ENCODE data around the gene ANKZF1.
"Not testable (repeated sequence)": the region's sequence is repeated elsewhere in the genome, so short reads cannot be mapped to it uniquely, and the experiment has no call there.

Gene ANKZF1

DNA sequence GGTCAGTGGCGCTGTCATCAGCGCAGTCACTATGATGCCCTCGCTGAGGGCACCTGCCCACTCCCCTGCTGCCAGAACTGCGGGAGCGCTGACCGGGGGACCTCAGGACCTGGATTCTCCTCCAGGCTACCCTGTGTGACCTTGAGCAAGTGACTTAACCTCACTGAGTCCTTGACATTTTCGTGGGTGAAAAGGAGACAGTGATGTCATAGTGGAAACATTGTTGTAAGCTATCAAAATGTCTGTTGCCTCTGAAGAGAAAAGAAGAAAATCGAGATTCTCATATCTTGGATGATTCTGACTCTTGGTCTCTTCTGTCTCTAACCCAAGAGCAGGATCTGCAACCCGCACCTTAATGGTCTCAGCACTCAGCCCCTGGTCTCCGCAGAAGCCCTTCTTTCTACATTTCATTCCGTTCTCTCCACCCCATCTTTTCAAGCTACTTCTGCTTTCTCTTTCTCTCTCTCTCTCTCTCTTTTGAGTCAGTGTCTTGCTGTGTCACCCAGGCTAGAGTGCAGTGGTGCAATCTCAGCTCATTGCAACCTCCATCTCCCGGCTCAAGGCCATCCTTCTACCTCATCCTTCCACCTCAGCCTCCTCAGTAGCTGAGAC is 25.1 kb downstream of the ANKZF1 start:
- peak; percentile 19 to 43 for DNase-seq

DNA sequence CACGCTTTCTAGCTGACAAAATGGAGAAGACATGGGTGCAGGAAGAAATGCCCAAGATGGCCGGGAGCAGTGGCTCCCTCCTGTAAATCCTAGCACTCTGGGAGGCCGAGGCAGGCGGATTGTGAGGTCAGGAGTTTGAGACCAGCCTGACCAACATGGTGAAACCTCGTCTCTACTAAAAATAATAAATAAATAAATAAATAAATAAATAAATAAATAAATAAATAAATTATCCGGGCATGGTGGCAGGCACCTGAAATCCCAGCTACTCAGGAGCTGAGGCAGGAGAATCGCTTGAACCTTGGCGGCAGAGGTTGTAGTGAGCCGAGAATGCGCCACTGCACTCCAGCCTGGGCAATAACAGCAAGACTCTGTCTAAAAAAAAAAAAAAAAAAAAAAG is 29.3 kb downstream of the ANKZF1 start:
- not testable (repeated sequence) for DNase-seq

DNA sequence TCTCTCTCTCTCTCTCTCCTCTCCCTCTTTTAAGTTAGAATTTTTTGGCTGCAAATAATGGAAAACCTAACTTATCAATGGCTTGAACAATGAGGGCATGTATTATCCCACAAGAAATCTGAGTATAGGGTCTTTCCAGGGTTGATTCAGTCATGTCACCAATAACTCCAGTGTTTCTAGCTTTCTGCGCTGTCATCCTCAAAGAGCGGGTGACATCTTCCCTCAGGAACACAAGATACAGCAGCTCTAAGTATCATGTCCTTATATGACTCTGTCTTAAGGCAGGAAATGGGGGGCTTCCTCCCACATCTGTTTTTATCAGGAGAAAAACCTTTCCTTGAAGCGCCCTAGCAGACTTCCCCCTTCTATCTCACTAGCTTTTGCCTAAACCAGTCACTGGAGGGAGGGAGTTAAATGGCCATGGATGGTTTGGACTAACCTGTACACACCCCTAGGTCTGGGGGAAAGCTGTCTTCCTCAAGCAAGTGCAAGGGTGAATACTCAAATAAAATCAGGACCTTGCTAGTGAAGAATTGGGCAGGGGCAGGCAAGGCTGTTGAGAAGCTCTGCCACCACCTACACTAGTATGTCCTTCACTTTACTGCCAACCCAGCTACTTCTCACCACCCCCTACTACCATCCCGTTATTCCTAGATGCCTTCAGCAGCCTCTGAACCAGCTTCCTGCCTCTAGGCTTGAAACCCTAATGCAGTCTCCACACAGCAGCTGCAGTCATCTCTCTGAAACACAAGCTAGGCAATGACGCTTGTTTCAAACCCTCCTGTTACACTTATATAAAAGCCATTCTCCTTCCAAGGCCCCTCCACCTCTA is 31.6 kb downstream of the ANKZF1 start:
- no peak for DNase-seq

DNA sequence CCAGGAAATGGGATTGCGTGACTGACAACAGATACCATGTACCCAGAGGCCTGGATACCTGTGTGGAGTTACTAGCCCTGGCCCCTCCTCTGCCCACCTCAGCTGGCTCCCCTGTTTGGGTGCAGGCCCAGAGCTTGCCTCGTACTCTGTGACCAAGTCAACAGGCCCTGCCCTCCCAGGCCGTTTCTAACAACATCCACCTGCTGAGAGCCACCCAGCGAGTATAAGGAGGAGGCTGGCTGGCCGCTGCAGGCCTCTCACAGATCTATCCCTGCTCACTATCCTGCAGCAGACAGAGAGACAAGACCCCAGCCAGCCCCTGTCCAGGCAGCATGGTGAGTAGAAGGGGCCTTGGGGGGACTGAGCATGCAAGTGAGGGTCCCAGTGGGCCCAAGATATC is 36.6 kb downstream of the ANKZF1 start:
- no peak for DNase-seq

DNA sequence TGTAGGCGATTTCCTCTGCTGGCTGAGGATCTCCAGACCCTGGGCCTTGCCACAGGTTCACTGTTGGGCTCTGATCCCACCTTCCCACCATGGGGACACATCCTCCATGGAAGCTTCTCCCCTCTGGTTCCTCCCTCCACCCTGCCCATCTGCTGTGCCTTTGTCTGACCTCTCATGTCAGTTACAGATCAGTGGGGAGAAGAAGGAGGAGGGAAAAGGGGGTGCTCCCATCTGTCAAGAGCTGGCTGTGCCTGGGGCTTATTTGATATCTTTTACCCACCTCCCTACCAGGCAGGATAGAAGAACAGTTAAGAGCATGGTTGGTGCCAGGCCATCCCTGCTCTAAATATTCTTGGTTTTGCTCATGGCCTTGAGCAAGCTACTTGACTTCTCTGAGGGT is 37.3 kb downstream of the ANKZF1 start:
- no peak for DNase-seq

DNA sequence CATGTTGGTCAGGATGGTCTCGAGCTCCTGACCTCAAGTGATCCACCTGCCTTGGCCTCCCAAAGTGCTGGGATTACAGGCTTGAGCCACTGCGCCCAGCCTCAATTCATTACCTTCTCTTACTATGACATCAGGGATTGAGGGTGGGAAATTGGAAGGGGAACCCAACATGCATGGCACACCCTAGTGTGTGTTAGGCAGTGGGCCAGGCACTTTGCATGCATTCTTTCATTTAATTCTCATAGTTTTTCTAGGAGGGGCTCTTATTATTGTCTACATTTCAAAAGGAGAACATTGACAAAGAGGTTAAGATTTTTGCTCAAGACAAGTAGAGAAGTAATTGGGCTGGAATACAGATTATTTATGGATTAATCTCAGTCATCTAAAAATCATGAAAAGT is 38.7 kb downstream of the ANKZF1 start:
- no peak for DNase-seq

DNA sequence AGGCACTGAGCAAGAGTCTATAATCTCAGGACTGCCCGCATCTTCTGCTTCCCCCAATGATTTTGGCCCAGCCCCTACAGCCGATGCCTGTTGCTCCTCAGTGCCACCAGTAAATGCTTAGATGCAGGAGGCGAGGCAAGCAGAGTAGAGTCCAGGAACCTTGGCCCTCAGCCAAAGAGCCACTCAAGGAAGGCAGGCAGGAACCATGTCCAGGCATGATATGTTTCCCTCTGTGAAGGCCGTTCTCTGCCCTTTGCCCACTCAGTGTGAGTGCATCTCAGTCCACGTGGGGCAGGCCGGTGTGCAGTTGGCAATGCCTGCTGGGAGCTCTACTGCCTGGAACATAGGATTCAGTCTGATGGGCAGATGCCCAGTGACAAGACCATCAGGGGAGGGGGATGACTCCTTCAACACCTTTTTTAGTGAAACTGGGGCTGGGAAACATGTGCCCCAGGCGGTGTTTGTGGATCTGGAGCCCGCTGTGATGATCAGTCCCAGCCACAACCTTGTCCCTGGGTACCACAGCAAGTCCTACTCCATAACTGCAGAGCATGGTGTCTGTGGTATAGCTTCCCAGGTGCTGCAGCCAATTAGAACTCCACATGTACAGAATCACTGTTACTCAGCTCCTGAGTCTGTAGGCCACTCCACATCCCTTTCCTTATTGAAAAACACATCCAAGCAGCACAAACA is 39.9 kb downstream of the ANKZF1 start:
- no peak for DNase-seq

- no peak for DNase-seq
Measured at GRCh38 chr2:219270055-219270372, 40.4 kb downstream of the ANKZF1 start.

DNA sequence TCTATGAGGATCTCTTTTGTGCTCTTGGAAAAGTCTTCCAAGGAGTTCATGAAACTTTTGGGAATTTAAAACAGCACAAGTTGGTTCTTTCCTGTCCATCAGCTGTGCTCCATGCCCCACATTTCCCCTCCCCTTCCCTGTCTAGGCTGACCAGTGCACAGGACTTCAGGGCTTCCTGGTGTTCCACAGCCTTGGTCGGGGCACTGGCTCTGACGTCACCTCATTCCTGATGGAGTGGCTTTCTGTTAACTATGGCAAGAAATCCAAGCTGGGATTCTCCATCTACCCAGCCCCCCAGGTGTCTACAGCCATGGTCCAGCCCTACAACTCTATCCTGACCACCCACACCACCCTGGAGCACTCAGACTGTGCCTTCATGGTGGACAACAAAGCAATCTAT is 41.4 kb downstream of the ANKZF1 start:
- DNase-seq, result no peak

DNA sequence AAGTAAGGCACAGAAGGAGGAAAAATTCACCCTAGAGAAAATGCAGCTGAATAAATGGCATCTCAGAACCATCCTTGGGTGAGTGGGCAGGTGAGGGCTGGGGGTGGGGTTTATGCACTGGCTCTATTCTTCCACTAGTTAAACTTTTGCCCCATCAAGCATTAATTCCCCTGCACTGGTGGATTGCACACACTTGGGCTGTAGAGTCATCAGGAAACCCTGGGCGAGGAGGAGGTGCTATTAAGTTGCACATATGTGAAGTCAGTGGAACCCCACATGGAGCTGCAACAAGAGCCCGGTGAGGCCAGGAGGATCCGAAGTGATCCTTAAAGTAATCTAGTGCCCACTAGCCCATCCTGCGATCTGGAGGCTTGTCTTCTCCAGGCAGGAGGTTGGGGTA is 42.8 kb downstream of the ANKZF1 start:
- DNase-seq, result no peak

- no peak for DNase-seq
Measured at GRCh38 chr2:219272995-219273394, 43.4 kb downstream of the ANKZF1 start.

- no peak for DNase-seq
Measured at GRCh38 chr2:219273937-219274336, 44.3 kb downstream of the ANKZF1 start.

DNA sequence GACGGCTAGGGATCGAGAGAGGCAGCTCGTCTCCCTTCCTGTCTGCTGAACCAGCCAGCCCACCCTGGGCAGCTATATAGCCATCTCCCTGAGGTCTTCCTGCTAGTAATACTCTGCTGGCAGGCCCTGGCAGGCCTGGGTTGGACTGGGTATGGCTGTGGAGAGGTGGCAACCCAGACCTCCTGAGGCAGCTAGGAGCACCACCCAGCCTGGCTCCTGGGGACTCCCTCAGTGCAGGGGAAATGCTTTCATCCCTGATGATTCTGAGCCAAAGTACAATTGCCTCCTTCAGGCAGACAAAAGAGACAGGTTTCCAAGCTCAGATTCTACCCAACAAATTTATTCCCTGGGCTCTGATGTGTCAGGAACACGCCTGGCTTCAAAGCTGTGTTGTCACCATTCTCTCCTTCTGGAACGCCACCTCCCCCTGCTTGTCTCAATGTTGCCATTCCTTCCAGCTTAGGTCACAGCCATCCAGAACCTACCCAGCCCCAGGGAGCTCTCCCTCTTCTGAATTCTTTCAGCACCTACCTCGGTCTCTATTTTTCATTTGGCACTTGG is 44.8 kb downstream of the ANKZF1 start:
- DNase-seq, result no peak

GRCh38 chr2:219277703-219278654 is 48.4 kb downstream of the ANKZF1 start:
- DNase-seq, result peak; percentile 64 to 68

GRCh38 chr2:219278655-219279150 is 49.1 kb downstream of the ANKZF1 start:
- DNase-seq, result no peak

DNA sequence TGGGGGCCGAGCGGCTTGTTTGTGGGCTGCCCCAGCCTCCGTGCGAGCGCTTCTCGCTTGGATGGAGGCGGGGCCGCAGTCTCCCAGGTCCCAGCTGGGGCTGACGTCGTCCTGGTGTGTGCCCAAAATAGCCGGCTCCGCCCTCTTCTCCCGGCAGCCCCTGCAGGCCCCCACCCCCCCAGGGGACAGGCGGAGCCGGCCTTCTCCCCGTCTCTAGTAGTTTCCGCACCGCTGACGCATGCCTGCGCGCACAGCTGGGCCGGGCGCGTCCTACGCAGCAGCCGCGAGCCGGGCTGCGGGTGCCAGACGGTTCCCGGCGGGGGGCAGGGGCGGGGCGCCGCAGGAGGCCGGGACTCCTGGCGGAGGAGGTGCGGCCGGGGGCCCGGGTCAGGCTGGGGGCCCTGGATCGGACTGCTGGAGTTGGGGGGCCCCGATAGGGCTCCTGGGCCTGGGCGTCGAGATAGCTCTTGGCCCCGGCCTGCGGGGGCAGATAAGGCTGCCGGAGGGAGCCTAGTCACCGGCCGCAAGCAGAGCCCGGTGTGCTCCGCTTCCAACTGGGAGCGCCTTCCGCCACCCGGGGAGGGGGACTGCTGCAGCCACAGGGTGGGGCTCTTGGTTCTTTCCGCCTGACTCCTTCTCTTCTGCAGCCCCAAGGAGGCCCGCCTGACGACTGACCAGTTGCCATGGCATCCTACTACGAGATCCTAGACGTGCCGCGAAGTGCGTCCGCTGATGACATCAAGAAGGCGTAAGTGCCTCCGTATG is 49.7 kb downstream of the ANKZF1 start, which contains the start of gene DNAJB2:
Gene DNAJB2 (plus strand): TSS at position 216 of the 765 bp plus-strand sequence. CDS start 468 bp downstream, at position 684.
- peak; percentile 98 to 100 for DNase-seq

DNA sequence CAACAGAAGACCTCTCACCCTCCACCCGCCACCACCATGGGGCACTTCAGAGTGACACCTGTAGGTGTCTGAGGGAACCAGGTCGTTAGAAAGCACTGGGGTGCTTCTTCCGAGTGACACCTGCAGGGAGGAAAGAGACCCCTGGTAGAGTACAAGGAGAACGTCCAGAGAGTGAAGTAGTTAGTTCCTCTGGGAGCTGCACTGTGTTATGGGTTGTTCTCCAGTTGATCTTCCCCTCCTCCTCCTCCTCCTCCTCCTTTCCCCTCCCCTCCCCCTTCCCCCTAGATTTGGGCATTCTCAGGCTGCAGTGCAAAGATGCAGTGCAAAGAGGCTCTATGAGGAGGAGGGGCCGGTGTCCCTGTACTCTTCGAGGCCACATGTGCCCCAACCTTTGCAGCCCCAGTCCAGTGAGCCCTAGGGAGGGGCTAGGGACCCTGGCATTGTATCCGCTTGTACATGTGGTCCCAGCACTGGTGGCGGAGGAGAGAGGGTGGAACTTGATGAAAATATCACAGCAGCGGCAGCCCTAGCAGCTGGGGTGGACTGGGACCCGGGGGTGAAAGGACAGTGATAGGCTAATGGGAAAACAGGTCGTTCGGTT is 50.4 kb downstream of the ANKZF1 start:
- no peak for DNase-seq

DNA sequence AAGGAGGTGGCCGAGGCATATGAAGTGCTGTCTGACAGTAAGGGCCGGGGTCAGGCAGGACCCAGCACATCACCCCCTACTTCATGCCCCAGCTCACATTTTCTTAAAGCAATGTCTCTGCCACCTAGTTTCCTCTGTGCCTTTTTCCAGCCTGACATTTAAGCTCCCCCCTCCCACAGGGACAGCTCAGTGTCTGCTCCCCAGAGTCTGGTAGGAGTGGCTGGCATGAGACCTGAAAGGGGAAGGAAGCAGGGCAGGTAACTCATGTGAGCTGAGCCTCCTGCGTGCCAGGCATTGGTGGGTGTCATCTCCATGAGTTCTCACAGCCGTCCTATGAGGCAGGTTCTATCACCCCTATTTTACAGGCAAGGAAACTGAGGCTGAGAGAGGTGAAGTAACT is 51.0 kb downstream of the ANKZF1 start:
- no peak for DNase-seq

DNA sequence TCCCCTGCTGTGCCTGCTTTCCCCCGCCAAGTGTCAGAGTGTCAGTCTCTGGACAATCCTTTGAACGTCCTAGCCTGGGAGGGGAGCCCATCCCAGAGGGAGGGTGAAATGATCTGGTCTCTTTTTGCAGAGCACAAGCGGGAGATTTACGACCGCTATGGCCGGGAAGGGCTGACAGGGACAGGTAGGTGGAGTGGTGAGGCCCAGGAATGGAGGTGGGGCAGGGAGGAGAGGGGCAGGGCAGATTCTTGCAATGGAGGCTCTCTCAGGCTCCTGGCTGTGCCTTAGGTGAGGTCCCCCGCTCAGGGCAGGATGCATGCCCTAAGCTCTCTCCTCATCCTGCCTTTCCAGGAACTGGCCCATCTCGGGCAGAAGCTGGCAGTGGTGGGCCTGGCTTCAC is 52.0 kb downstream of the ANKZF1 start:
- no peak for DNase-seq

GRCh38 chr2:219282375-219282774 is 52.8 kb downstream of the ANKZF1 start:
- DNase-seq, result no peak

- DNase-seq, result no peak
Measured at GRCh38 chr2:219282943-219283581, 53.5 kb downstream of the ANKZF1 start.

Data from stimulated activated CD4-positive, alpha-beta T cell treated with anti-CD3 and anti-CD28 coated beads, Interleukin-4, amount 100 ng/mL, for 4 hours (primary cell).